ENCODE data around the gene BCAR1.

BCAR1 gene

GRCh38 chr16:75252049-75252864 lies 833 bp upstream of the BCAR1 start:
- TF ChIP-seq MYC (IDR thresholded peaks at IDR 0.05; ENCODE audit: low read depth, low read length) (no peak), CTCF (IDR thresholded peaks at IDR 0.05; ENCODE audit: low read depth, low read length) (no peak), POLR2A (IDR thresholded peaks at IDR 0.05; ENCODE audit: extremely low read depth, insufficient read length) (no peak), MAX (IDR thresholded peaks at IDR 0.05; ENCODE audit: low read depth, low read length) (no peak)
- H3K4me3 ChIP-seq (ENCODE audit: low read depth, low read length) = no peak overlapping the region
- no peak for DNase-seq (ENCODE audit: low read depth)

GRCh38 chr16:75250809-75251279 lies 580 bp downstream of the BCAR1 start:
- TF ChIP-seq POLR2A (IDR thresholded peaks at IDR 0.05; ENCODE audit: extremely low read depth, insufficient read length) (no peak), CTCF (IDR thresholded peaks at IDR 0.05; ENCODE audit: low read depth, low read length) (no peak), MYC (IDR thresholded peaks at IDR 0.05; ENCODE audit: low read depth, low read length) (no peak), MAX (IDR thresholded peaks at IDR 0.05; ENCODE audit: low read depth, low read length) (no peak)
- H3K4me3 ChIP-seq (ENCODE audit: low read depth, low read length) = peak overlapping the region; percentile 32
- peak; percentile 34 for DNase-seq (ENCODE audit: low read depth)

GRCh38 chr16:75250089-75250808 lies 1.2 kb downstream of the BCAR1 start:
- DNase-seq (ENCODE audit: low read depth) = no peak
- H3K4me3 ChIP-seq (ENCODE audit: low read depth, low read length) = no peak overlapping the region
- TF ChIP-seq MAX (IDR thresholded peaks at IDR 0.05; ENCODE audit: low read depth, low read length) (no peak), CTCF (IDR thresholded peaks at IDR 0.05; ENCODE audit: low read depth, low read length) (no peak), MYC (IDR thresholded peaks at IDR 0.05; ENCODE audit: low read depth, low read length) (no peak), POLR2A (IDR thresholded peaks at IDR 0.05; ENCODE audit: extremely low read depth, insufficient read length) (no peak)

GRCh38 chr16:75249441-75249840 lies 2.0 kb downstream of the BCAR1 start:
- TF ChIP-seq MYC (IDR thresholded peaks at IDR 0.05; ENCODE audit: low read depth, low read length) (no peak), MAX (IDR thresholded peaks at IDR 0.05; ENCODE audit: low read depth, low read length) (no peak), POLR2A (IDR thresholded peaks at IDR 0.05; ENCODE audit: extremely low read depth, insufficient read length) (no peak), CTCF (IDR thresholded peaks at IDR 0.05; ENCODE audit: low read depth, low read length) (no peak)
- DNase-seq (ENCODE audit: low read depth) = no peak
- H3K4me3 ChIP-seq (ENCODE audit: low read depth, low read length) = no peak overlapping the region

GRCh38 chr16:75248536-75249380 lies 2.7 kb downstream of the BCAR1 start:
- no peak overlapping the region for H3K4me3 ChIP-seq (ENCODE audit: low read depth, low read length)
- no peak for DNase-seq (ENCODE audit: low read depth)
- no peak for TF ChIP-seq MAX (IDR thresholded peaks at IDR 0.05; ENCODE audit: low read depth, low read length)
- TF ChIP-seq POLR2A (IDR thresholded peaks at IDR 0.05; ENCODE audit: extremely low read depth, insufficient read length) = no peak
- TF ChIP-seq CTCF (IDR thresholded peaks at IDR 0.05; ENCODE audit: low read depth, low read length) = no peak
- TF ChIP-seq MYC (IDR thresholded peaks at IDR 0.05; ENCODE audit: low read depth, low read length) = no peak
